ENCODE results near the gene DUSP22.
"Not testable (repeated sequence)": the region's sequence is repeated elsewhere in the genome, so short reads cannot be mapped to it uniquely, and the experiment has no call there.

DUSP22 gene, protein sequence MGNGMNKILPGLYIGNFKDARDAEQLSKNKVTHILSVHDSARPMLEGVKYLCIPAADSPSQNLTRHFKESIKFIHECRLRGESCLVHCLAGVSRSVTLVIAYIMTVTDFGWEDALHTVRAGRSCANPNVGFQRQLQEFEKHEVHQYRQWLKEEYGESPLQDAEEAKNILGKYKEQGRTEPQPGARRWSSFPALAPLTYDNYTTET

DNA sequence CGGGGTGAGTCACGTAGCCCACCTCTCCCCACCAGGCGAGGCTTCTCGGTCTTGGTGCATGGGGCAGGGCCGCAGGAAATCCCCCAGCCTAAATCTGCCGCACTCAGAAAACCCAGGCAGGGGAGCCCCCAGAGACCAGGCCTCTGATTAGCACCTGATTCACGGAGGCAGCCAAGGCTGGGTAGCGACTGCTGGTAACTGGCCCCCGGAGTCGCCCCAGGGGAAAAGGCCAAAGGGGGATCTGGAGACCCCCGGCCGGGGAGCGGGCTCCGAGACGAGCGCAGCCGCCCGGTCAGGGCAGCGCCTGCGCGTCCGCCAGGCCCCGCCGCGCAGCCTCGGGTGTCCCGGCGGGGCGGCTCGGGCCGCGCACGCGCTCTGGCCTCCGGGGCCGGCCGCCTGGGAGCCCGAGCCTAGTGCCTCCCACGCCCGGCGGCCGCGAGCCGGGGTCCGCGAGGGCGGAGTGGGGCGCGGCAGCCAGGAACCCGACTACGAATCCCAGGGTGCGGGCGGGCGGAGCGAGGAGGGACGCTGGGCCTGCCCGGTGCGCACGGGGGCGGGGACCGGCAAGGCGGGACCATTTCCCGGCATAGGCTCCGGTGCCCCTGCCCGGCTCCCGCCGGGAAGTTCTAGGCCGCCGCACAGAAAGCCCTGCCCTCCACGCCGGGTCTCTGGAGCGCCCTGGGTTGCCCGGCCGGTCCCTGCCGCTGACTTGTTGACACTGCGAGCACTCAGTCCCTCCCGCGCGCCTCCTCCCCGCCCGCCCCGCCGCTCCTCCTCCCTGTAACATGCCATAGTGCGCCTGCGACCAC is at the start of gene DUSP22:
Gene DUSP22, plus strand, starts transcription at position 791 of the 809 bp plus-strand sequence. CDS start 53 bp downstream, outside the sequence.
- ATAC-seq: peak; percentile 63 to 71

DNA sequence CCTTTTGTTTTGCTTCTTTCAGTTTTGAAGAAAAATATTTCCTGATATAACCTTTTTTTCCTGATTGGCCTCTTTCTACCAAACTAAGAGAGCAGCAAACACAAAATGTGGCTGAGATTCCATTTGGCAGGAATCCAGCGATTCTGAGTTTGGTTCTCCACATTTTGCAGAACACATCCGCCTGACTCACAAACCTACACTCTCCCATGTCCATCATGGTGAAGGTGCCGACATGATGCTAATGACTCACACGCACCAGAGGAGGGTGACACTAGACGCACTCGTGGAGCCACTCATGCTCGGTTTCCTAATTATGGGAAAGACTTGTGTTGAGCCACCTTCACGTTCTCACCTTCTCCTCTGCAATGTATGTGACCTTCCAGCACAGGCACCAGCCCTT is 45.9 kb upstream of the DUSP22 start:
- no peak for ATAC-seq

GRCh38 chr6:247351-247750 is 44.9 kb upstream of the DUSP22 start:
- ATAC-seq: no peak

DNA sequence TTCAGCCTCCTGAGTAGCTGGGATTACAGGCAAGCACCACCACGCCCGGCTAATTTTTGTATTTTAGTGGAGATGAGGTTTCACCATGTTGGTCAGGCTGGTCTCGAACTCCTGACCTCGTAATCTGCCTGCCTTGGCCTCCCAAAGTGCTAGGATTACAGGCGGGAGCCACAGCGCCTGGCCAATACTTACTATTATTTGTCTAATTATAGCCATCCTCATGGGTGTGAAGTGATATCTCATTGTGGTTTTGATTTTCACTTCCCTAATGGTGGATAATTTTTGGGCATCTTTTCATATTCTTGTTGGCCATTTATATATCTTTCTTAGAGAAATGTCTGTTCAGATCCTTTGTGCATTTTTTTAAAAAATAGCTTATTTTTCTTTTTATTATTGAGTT is 44.2 kb upstream of the DUSP22 start:
- ATAC-seq: not testable (repeated sequence)

GRCh38 chr6:250676-251075 is 41.6 kb upstream of the DUSP22 start:
- no peak for ATAC-seq

DNA sequence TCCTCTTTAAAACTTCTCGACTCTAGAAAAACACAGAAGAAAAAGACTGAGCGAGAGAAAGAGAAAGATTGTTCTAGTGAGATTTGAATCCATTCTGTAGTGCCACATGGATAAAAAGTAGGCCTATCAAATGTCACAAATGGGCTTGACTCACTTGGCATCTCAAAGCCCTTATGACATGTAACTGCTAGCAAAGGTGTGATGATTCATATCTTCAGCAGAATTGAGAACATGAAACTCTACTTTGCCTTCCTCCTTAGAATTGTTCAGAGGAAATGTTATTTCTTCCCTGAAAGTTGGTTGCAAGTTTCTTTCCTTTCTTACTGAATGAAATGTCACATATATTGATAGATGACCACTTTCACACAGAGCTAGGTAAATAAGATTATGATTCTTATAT is 40.4 kb upstream of the DUSP22 start:
- peak; percentile 82 to 83 for ATAC-seq

DNA sequence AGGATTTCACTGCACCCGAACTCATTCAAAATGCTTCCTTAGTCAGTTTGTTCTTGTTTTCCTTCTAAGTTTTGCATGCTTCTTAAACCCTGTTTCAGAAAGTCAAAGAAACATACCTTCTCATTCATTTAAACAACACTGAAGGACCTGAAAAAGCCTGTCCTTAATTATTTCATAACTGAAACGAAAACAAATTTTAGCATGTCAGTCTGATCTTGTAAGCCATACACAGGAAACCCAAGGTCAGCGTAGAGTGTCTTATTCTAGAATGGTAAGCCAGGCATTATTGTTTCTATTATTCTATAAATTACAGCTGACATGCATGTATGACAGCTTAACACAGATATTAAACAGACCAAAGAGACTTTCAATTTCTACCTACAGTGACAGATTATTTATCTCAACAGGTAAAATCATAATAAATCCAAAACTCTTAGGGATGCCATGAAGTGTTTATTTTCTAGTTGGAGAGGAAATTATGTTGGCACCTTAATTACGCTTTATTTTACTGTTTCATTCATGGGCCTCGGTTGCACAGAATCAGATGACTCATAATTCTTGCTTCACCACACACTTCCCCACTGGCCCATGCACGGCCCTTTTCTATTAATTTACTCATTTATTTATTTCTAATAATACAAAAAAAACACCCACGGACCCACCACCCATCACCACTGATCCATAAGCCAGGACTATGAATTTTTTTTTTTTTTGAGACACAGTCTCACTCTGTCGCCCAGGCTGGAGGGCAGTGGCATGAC is 39.3 kb upstream of the DUSP22 start:
- no peak for ATAC-seq

GRCh38 chr6:254016-254415 is 38.3 kb upstream of the DUSP22 start:
- ATAC-seq: no peak

- ATAC-seq: peak; percentile 64 to 65
Observed at GRCh38 chr6:255041-255750, 37.1 kb upstream of the DUSP22 start.

DNA sequence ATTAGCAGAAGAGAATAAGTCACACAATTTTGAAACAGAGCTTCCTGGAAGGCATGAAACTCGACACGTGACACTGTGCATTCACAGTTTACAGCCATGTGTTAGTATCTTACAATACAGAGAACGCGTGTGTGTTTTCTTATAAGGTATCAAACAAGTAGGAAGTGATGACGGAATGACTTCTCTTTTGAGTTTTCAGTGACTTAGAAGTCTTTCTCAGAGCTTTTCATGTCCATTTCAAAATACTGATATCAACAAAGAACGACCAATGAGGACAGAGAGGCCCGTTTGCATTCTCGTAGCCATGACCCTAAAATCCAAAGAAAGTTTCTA is 36.6 kb upstream of the DUSP22 start:
- ATAC-seq: peak; percentile 71 to 73

DNA sequence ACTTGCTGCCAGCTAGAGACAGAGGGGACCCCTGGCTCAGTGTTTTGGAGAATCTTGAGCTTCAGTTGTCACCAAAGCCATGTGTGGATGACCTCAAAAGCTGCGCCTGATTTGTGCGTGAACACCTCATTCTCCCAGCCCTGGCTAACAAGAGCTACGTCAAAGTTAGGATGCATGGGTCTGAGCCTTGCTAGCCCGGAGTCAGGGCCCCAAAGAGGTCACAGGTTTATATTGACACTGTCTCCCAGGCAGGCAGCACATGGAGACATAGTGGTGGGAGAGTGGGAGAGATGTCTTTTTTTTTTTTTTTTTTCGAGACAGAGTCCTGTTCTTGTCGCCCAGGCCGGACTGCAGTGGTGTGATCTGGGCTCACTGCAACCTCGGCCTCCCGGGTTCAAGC is 36.1 kb upstream of the DUSP22 start:
- no peak for ATAC-seq

DNA sequence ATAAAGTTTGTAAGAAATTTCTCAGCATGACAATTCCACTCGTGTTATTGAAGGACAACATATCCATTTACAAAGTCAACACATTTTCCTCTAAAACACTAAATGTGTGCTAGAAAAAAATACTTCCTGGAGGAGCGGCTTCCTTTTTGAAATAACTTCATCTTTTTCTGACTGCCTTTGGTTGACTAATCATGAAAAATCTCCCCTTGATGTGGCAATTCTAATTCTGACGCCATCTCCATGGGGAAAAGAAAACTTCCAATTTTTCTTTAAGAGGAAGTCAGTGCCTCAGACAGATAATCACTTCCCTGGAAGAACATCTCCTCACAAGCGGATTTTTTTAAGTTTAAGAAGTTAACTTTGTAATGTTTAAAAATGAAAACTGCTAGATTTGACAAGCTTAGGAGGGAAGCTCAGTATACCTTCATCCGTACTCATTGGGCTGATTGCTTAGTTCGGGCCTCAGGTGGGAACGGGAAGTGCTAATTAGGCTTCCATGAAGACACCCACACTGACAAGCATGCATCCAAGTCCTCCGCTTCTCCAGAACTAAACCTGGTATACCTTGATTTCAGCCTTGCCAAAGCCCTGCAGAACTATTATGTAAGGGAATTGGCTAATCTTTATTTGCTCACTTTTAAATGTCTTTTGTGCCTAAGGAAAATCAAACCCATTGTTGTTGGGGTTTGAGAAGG is 35.1 kb upstream of the DUSP22 start:
- no peak for ATAC-seq

DNA sequence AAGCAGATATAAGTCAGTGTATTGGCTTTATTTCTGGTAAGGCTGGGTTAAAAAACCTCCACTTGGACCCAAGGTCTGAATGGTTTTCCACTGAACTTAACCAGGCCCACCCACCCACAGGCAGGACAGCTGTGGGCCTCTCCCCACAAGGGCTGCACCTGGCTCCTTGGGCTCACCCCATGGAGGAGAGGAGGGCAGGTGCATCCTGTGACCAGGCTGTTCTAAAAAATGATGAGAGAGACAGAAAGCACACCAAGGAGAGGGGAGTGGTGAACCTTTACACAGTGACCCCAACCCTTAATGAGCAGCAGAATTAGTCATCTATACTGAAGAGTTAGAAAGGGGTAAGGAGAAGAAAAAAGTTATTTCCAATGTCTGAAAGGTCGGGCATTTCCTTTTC is 34.5 kb upstream of the DUSP22 start:
- no peak for ATAC-seq

- ATAC-seq: no peak
Observed at GRCh38 chr6:259316-259715, 33.0 kb upstream of the DUSP22 start.

DNA sequence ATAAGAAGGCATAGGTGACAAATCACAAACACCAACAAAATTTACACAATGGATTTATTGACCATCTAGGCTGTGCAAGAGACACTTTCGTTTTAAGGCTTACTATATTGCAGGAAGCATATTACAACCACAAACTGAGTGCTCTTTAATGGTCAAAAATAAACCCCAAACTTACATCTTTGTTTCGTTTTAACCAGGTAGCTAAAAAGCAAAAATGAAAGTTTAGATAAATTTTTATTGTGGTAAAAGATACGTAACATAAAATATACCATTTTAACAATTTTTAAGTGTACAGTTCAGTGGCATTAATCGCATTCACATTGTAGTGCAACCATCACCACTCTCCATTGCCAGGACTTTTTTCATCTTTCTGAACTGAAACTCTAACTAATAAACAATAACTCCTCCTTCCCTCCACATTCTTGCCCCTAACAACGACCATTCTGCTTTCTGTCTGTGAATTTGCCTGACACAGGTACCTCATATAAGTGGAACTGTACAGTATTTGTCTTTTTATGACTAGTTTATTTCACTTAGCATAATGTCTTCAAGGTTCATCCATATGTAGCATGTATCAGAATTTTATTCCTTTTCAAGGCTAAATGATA is 32.3 kb upstream of the DUSP22 start:
- ATAC-seq: peak; percentile 31 to 33

GRCh38 chr6:264626-265025 is 27.7 kb upstream of the DUSP22 start:
- no peak for ATAC-seq

- ATAC-seq: no peak
Observed at GRCh38 chr6:268394-268935, 23.8 kb upstream of the DUSP22 start.

DNA sequence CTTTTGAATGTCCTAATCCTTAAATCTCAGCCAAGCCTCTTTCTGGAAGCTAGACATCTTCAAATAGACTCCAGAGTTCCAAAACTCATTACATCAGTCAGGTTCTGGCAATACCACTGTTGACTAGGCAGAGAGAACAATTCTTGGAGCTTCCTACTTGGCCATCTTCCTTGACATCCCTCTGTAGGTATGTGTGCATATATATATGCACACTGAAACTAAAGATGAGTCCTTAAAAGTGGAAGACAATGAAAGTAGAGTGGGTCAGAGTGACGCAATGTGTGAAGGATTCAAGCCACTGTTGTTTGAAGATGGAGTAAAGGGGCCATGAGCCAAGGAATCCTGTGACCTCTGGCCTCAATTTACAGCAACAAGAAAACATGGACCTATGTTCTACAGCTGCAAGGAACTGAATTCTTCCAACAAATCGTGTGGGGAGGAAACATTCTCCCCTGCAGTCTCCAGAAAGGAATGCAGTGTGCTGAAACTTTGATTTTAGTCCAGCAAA is 18.7 kb upstream of the DUSP22 start:
- no peak for ATAC-seq

DNA sequence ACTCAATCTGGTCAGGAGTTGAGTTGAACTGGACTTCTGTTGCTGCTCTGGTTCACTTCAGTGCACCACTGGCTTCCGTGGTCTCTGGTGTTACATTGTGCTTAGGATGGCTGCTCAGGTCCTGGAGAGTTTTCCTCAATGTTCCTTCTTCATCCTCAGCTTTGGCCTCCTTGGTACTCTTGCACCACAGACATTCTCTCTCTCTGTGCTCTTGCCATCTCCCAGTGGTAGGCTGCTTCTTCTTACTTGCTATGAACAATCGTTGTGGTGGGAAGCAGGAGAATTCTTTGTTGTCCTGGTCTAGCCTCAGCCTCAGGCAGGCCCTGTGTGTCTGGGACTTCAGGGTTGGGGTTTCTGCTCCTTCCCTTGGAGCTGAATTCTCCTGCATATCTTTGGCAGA is 14.5 kb upstream of the DUSP22 start:
- no peak for ATAC-seq

DNA sequence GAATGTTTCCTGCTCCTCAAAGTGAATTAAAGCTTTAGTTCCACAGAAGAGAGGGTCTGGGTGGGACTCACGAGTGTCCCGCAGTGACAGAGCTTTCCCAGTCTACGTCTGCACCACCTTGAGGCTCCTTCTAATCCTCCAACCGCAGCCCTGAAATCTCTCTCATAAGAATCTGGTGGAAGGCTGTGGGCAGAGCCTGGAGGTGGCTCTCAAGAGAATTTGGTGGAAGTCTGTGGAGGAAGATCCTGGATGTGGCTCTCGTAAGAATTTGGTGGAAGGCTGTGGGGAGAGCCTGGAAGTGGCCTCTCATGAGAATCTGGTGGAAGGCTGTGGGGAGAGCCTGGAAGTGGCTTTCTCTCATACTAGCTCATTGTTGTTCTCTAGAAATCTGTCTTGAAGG is 13.8 kb upstream of the DUSP22 start:
- no peak for ATAC-seq

GRCh38 chr6:279341-280029 is 12.8 kb upstream of the DUSP22 start:
- no peak for ATAC-seq

All from activated CD4-positive, CD25-positive, alpha-beta regulatory T cell treated with anti-CD3 and anti-CD28 coated beads, Interleukin-2, amount 50 U/mL, for 24 hours (primary cell).